Head of caudate nucleus (tissue), 42 donors: ENCODE measurements around the gene MFN2.
A peak's percentile ranks its signal among the peaks of the same experiment; 100 is the strongest.
"Not testable (repeated sequence)": the region's sequence is repeated elsewhere in the genome, so short reads cannot be mapped to it uniquely, and the experiment has no call there.

ENCODE experiments used
- DNase-seq, 42 donors: peaks; one replicate each; pipeline versions ENCODE4 v3.0.0 to v3.0.0-alpha.2; 2020 to 2021; ENCODE audit warnings: mixed read lengths in 7 of 42
- intact Hi-C: fragments of 100-400 bp; cut with DNase I; formaldehyde crosslinking; loops from one replicate; pipeline ENCODE4 v1.15.0; 2022

The MFN2 gene

GRCh38 chr1:11989669-11990068 lies 9.4 kb downstream of the MFN2 start:
- no peak for DNase-seq
- intact Hi-C loops = no loop called here

GRCh38 chr1:11990303-11991032 lies 10.2 kb downstream of the MFN2 start:
- DNase-seq = no peak
- intact Hi-C loops = no loop called here

GRCh38 chr1:11991969-11992676 lies 11.9 kb downstream of the MFN2 start:
- intact Hi-C loops = no loop called here
- no peak for DNase-seq

GRCh38 chr1:11997081-11997850 lies 17.0 kb downstream of the MFN2 start:
- no peak for DNase-seq
- intact Hi-C loops = no loop called here

GRCh38 chr1:11998636-11999035 lies 18.4 kb downstream of the MFN2 start:
- DNase-seq = no peak
- intact Hi-C loops = no loop called here

GRCh38 chr1:11999236-11999635 lies 19.0 kb downstream of the MFN2 start:
- no peak for DNase-seq

GRCh38 chr1:12001249-12001917 lies 21.1 kb downstream of the MFN2 start:
- DNase-seq = peak; percentile 25 to 84 (median 66)
- intact Hi-C loops = no loop called here

More at GRCh38 chr1:11999236-11999635, 19.0 kb downstream of the MFN2 start:
- intact Hi-C loops = no loop called here

- no peak for DNase-seq
- intact Hi-C loops = no loop called here
Measured at GRCh38 chr1:12001996-12002493, 21.8 kb downstream of the MFN2 start.

GRCh38 chr1:12003762-12004161 lies 23.5 kb downstream of the MFN2 start:
- DNase-seq = no peak
- intact Hi-C loops = no loop called here

- DNase-seq = peak in 5 of 42 donors; percentile 9 to 50 (median 29)
- intact Hi-C loops = no loop called here
Measured at GRCh38 chr1:12005488-12006166, 25.4 kb downstream of the MFN2 start.

- intact Hi-C loops = no loop called here
- peak in 39 of 42 donors; percentile 16 to 87 (median 58) for DNase-seq
Measured at GRCh38 chr1:12006167-12006921, 26.1 kb downstream of the MFN2 start.

GRCh38 chr1:12007204-12007603 lies 27.0 kb downstream of the MFN2 start:
- no peak for DNase-seq
- intact Hi-C loops = no loop called here

- intact Hi-C loops, DNase-seq: not testable (repeated sequence)
Measured at GRCh38 chr1:12008355-12008754, 28.1 kb downstream of the MFN2 start.

- no peak for DNase-seq
- intact Hi-C loops = no loop called here
Measured at GRCh38 chr1:12009318-12009947, 29.2 kb downstream of the MFN2 start.

- DNase-seq = no peak
- intact Hi-C loops = no loop called here
Measured at GRCh38 chr1:12010746-12011570, 30.7 kb downstream of the MFN2 start.

GRCh38 chr1:12011998-12012397 lies 31.8 kb downstream of the MFN2 start:
- intact Hi-C loops = no loop called here
- peak in 23 of 42 donors; percentile 27 to 83 (median 45) for DNase-seq
